Embryonic facial prominence (tissue), 1 donor: ENCODE measurements around the gene CAMTA2.
A peak's percentile ranks its signal among the peaks of the same experiment; 100 is the strongest.
"Not testable (repeated sequence)": the region's sequence is repeated elsewhere in the genome, so short reads cannot be mapped to it uniquely, and the experiment has no call there.

Experiments
- DNase-seq: peaks from one replicate; pipeline ENCODE4 v3.0.0-alpha.2; 2016; ENCODE audit errors: extremely low spot score

Gene CAMTA2

GRCh38 chr17:4986951-4987766, at the start of gene CAMTA2:
TSS of gene CAMTA2 (minus strand) at chr17:4987675. CDS start at chr17:4986222, 1,453 bp downstream.
- peak; percentile 27 for DNase-seq

- no peak for DNase-seq
Observed at GRCh38 chr17:5035315-5035714, 47.8 kb upstream of the CAMTA2 start, which contains the start of gene SLC52A1. TSS of gene SLC52A1 (minus strand) at chr17:5035426. CDS start at chr17:5034606, 820 bp downstream.

GRCh38 chr17:5034651-5035050, 47.2 kb upstream of the CAMTA2 start:
- no peak for DNase-seq

GRCh38 chr17:5034063-5034462, 46.6 kb upstream of the CAMTA2 start:
- DNase-seq, result no peak

GRCh38 chr17:5033352-5034015, 46.0 kb upstream of the CAMTA2 start:
- no peak for DNase-seq

- no peak for DNase-seq
Observed at GRCh38 chr17:5032865-5033264, 45.4 kb upstream of the CAMTA2 start.

GRCh38 chr17:5031365-5032082, 44.0 kb upstream of the CAMTA2 start:
- DNase-seq, result peak; percentile 22

- DNase-seq, result not testable (repeated sequence)
Observed at GRCh38 chr17:5030168-5030567, 42.7 kb upstream of the CAMTA2 start.

- DNase-seq, result no peak
Observed at GRCh38 chr17:5027916-5028315, 40.4 kb upstream of the CAMTA2 start.

- no peak for DNase-seq
Observed at GRCh38 chr17:5027299-5027698, 39.8 kb upstream of the CAMTA2 start.

GRCh38 chr17:5024604-5025003, 37.1 kb upstream of the CAMTA2 start:
- no peak for DNase-seq

- DNase-seq, result no peak
Observed at GRCh38 chr17:5023588-5024147, 36.2 kb upstream of the CAMTA2 start.

- no peak for DNase-seq
Observed at GRCh38 chr17:5022171-5022711, 34.8 kb upstream of the CAMTA2 start.

GRCh38 chr17:5020502-5021023, 33.1 kb upstream of the CAMTA2 start:
- DNase-seq, result no peak

- no peak for DNase-seq
Observed at GRCh38 chr17:5019475-5019956, 32.0 kb upstream of the CAMTA2 start.

GRCh38 chr17:5014357-5014756, 26.9 kb upstream of the CAMTA2 start:
- no peak for DNase-seq

- no peak for DNase-seq
Observed at GRCh38 chr17:5011928-5012327, 24.5 kb upstream of the CAMTA2 start.

GRCh38 chr17:5003214-5003867, 15.9 kb upstream of the CAMTA2 start:
- DNase-seq, result no peak

GRCh38 chr17:5002121-5002788, 14.8 kb upstream of the CAMTA2 start:
- no peak for DNase-seq

GRCh38 chr17:5000237-5000639, 12.8 kb upstream of the CAMTA2 start:
- no peak for DNase-seq
